HG02571 (cell line): ENCODE measurements around the gene DNAJC22.
"Not testable (repeated sequence)": the region's sequence is repeated elsewhere in the genome, so short reads cannot be mapped to it uniquely, and the experiment has no call there.

ENCODE experiments used
- ATAC-seq: cut with Tn5 transposase; IDR thresholded peaks from one replicate; pipeline ENCODE4 v1.9.1; 2021; ENCODE audit warnings: mild to moderate bottlenecking, moderate library complexity; ENCODE audit not compliant: unreplicated experiment

The DNAJC22 gene

GRCh38 chr12:49346659-49347310 lies at the start of gene DNAJC22:
DNAJC22 (plus strand) TSS chr12:49346888; CDS start chr12:49348873, 1,985 bp downstream.
- ATAC-seq, result no peak

GRCh38 chr12:49297695-49298060 lies 49.0 kb upstream of the DNAJC22 start:
- ATAC-seq, result no peak

GRCh38 chr12:49298160-49298559 lies 48.5 kb upstream of the DNAJC22 start:
- ATAC-seq, result no peak

- ATAC-seq, result no peak
Observed at GRCh38 chr12:49301760-49302159, 44.9 kb upstream of the DNAJC22 start.

- no peak for ATAC-seq
Observed at GRCh38 chr12:49304161-49304560, 42.5 kb upstream of the DNAJC22 start.

- no peak for ATAC-seq
Observed at GRCh38 chr12:49305762-49306510, 40.8 kb upstream of the DNAJC22 start.

- no peak for ATAC-seq
Observed at GRCh38 chr12:49309386-49309785, 37.3 kb upstream of the DNAJC22 start.

GRCh38 chr12:49310451-49311000 lies 36.2 kb upstream of the DNAJC22 start:
- ATAC-seq, result not testable (repeated sequence)

GRCh38 chr12:49314811-49315210 lies 31.9 kb upstream of the DNAJC22 start:
- ATAC-seq, result no peak

GRCh38 chr12:49317118-49317517 lies 29.6 kb upstream of the DNAJC22 start:
- not testable (repeated sequence) for ATAC-seq

GRCh38 chr12:49320411-49321103 lies 26.1 kb upstream of the DNAJC22 start:
- ATAC-seq, result not testable (repeated sequence)

- ATAC-seq, result no peak
Observed at GRCh38 chr12:49322367-49322707, 24.4 kb upstream of the DNAJC22 start.

- peak; percentile 97 for ATAC-seq
Observed at GRCh38 chr12:49322708-49323523, 23.8 kb upstream of the DNAJC22 start, which contains the start of gene TROAP. TROAP (plus strand) TSS chr12:49323255; CDS start chr12:49323609, 354 bp downstream.

- no peak for ATAC-seq
Observed at GRCh38 chr12:49323524-49324097, 23.1 kb upstream of the DNAJC22 start.

- ATAC-seq, result no peak
Observed at GRCh38 chr12:49325606-49326005, 21.1 kb upstream of the DNAJC22 start.

- no peak for ATAC-seq
Observed at GRCh38 chr12:49327368-49327767, 19.3 kb upstream of the DNAJC22 start.

- ATAC-seq, result no peak
Observed at GRCh38 chr12:49327887-49328286, 18.8 kb upstream of the DNAJC22 start.

- ATAC-seq, result no peak
Observed at GRCh38 chr12:49328816-49329215, 17.9 kb upstream of the DNAJC22 start.

- ATAC-seq, result no peak
Observed at GRCh38 chr12:49330032-49330619, 16.6 kb upstream of the DNAJC22 start.
